ENCODE measurements around the gene GALNTL6.
A peak's percentile ranks its signal among the peaks of the same experiment; 100 is the strongest.

The GALNTL6 gene

GRCh38 chr4:172042714-172043114 is 229.5 kb downstream of the GALNTL6 start:
- TF ChIP-seq, protein P1, sequence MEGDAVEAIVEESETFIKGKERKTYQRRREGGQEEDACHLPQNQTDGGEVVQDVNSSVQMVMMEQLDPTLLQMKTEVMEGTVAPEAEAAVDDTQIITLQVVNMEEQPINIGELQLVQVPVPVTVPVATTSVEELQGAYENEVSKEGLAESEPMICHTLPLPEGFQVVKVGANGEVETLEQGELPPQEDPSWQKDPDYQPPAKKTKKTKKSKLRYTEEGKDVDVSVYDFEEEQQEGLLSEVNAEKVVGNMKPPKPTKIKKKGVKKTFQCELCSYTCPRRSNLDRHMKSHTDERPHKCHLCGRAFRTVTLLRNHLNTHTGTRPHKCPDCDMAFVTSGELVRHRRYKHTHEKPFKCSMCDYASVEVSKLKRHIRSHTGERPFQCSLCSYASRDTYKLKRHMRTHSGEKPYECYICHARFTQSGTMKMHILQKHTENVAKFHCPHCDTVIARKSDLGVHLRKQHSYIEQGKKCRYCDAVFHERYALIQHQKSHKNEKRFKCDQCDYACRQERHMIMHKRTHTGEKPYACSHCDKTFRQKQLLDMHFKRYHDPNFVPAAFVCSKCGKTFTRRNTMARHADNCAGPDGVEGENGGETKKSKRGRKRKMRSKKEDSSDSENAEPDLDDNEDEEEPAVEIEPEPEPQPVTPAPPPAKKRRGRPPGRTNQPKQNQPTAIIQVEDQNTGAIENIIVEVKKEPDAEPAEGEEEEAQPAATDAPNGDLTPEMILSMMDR (IDR thresholded peaks at IDR 0.05; ENCODE audit: low read depth, low read length): no peak
- DNase-seq (ENCODE audit: low read depth in 2 of 2): peak in 1 of 2 donors; percentile 2
- H3K4me3 ChIP-seq (replicated peaks in 1 of 2; ENCODE audit: low read depth in 2 of 2, low read length in 2 of 2): no peak overlapping the region

GRCh38 chr4:172045981-172046380 is 232.8 kb downstream of the GALNTL6 start:
- no peak for DNase-seq (ENCODE audit: low read depth in 2 of 2)
- TF ChIP-seq, protein P1 (IDR thresholded peaks at IDR 0.05; ENCODE audit: low read depth, low read length): no peak
- no peak overlapping the region for H3K4me3 ChIP-seq (replicated peaks in 1 of 2; ENCODE audit: low read depth in 2 of 2, low read length in 2 of 2)

- no peak overlapping the region for H3K4me3 ChIP-seq (replicated peaks in 1 of 2; ENCODE audit: low read depth in 2 of 2, low read length in 2 of 2)
- no peak for DNase-seq (ENCODE audit: low read depth in 2 of 2)
- TF ChIP-seq, protein P1 (IDR thresholded peaks at IDR 0.05; ENCODE audit: low read depth, low read length): no peak
Measured at GRCh38 chr4:172048666-172049065, 235.5 kb downstream of the GALNTL6 start.

DNA sequence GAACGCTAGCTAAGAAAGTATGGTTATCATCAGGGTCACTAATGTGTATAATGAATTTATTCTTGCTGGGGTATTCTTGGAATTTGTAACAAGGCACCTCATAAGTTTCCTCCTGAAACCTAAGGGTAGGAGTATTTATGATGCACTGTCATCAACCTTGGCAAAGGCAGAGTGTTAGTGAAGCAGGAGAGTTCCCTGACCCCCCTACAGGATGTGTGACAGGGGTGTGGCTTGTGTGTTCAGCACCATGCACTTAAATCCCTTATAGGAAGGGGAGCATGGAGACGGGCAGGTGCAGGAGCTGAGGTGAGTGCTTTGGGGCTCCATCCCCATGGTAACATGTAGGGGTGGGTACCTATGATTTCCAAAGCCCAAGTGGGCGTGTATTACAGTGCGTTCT is 237.7 kb downstream of the GALNTL6 start:
- no peak for DNase-seq (ENCODE audit: low read depth in 2 of 2)
- no peak overlapping the region for H3K4me3 ChIP-seq (replicated peaks in 1 of 2; ENCODE audit: low read depth in 2 of 2, low read length in 2 of 2)
- TF ChIP-seq, protein P1 (IDR thresholded peaks at IDR 0.05; ENCODE audit: low read depth, low read length): no peak

- no peak for DNase-seq (ENCODE audit: low read depth in 2 of 2)
- TF ChIP-seq, protein P1 (IDR thresholded peaks at IDR 0.05; ENCODE audit: low read depth, low read length): no peak
- H3K4me3 ChIP-seq (replicated peaks in 1 of 2; ENCODE audit: low read depth in 2 of 2, low read length in 2 of 2): no peak overlapping the region
Measured at GRCh38 chr4:172055046-172055445, 241.8 kb downstream of the GALNTL6 start.

GRCh38 chr4:172055498-172055897 is 242.3 kb downstream of the GALNTL6 start:
- DNase-seq (ENCODE audit: low read depth in 2 of 2): no peak
- H3K4me3 ChIP-seq (replicated peaks in 1 of 2; ENCODE audit: low read depth in 2 of 2, low read length in 2 of 2): no peak overlapping the region
- TF ChIP-seq, protein P1 (IDR thresholded peaks at IDR 0.05; ENCODE audit: low read depth, low read length): no peak

- DNase-seq (ENCODE audit: low read depth in 2 of 2): no peak
- no peak overlapping the region for H3K4me3 ChIP-seq (replicated peaks in 1 of 2; ENCODE audit: low read depth in 2 of 2, low read length in 2 of 2)
- TF ChIP-seq, protein P1 (IDR thresholded peaks at IDR 0.05; ENCODE audit: low read depth, low read length): no peak
Measured at GRCh38 chr4:172061204-172061603, 248.0 kb downstream of the GALNTL6 start.

All from cardiac fibroblast (primary cell).